Stimulated activated CD8-positive, alpha-beta memory T cell treated with anti-CD3 and anti-CD28 coated beads, Interleukin-4, amount 100 ng/mL, for 48 hours (primary cell): ENCODE measurements around the gene SCN10A.

Experiments
- DNase-seq: peaks from one replicate; pipeline ENCODE4 v3.0.0-alpha.2; 2020

Gene SCN10A

DNA sequence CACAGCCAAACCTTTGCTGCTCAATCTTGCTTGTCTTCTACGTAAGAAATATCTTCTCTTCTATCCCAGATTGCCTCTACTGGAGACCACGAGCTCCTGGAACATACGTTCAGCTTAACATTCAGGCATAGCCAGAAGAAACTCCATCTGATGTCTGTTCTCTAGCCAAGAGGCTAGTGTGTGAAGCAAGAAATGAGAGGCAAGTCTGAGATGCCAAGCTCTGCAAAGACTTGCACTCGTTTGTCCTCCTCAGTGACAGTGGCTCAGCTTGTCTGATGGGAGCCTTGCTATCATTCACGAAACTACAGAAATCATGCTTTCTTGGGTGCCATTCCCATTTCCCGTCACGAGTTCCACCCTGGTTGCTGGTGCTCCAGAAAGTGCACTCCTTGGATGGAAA is at the start of gene SCN10A:
SCN10A (minus strand) TSS at position 192 of the 400 bp plus-strand sequence. CDS start 22,207 bp downstream, outside the sequence.
- no peak for DNase-seq

DNA sequence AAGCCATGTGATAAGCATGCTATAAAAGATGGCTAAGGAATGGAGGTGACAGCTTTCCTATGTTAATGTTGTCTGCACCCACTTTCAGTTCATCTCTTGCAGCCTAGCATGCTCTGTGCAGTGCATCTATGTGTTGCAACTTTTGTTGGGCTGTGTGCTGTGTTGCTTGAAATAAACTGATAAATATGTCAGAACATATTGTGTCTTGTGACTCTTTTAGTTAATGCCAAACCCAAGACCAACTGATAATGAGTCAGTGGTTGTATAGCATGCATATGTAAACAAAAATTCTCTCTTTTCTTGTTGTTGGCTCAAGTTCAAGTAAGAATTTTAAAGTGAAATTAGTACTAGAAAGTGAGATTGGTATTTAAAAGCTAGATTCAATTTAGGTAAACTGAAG is 37.0 kb upstream of the SCN10A start:
- DNase-seq, result no peak

DNA sequence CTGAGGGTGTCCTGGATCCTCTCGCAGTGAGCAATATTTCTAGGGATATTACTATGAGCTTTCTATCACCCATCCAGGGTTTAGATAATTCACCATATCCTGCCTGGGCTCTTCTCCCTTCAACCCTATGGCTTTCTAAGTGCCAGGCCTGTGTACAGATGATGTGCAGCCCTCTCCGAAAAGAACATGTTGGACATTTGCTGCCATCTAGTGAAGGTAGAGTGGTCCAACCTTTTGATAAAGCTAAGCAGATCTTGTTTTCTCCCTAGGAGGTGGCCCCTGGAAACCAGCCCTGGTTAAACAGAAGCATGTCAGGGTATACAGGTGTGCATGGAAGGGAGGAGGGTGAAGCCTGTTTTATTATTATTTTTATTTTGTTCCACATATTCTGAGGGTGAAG is 27.9 kb upstream of the SCN10A start:
- no peak for DNase-seq

DNA sequence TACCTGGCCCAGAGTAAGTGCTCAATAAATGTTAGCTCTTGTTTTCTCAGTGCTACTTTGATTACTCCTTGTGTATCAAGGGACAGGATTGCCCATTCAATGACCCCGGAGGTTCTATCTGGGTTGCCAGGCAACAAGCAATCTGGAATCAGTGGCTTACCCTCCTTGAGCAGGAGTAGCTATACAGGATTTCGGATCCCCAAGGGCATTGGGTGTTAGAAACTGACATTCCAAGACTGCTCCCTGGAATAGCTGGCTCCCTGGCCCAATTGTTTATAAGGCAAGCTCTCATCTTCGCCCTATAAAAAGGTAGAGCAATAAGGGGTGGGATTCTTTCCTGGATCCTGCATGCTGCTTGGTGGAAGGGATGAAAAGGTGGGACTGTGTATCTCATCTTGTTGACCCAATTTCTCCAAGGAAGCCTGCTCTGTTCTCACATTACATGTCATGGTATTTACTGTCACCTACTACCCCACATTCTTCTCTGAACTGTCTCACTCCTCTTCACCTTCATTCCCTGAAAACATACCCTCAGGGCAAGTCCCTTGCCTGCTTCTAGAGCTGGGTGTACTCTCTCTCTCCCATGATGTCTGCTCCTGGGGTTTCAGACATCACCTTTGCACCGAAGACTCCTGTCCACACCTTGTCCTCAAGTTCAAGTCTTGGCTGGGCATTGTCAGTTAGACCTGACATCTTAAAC is 26.4 kb upstream of the SCN10A start:
- no peak for DNase-seq

DNA sequence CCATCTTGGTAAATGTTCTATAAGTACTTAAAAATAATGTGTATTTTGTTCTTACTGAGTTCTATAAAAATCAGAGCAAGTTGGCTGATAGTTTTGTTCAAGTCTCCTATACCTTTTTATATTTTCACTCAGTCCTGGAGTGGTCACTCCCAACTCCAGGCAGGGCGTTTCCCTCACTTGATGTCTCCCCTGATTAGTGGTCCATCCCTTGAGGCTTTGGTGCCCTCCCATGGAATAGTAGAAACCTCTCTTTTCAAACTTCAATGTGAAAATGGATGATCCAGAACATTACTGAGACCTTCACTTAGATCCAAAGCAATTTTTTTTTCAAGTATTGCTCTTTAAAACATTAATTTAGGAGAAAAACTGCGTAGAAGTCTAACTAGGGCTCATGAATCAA is 25.0 kb upstream of the SCN10A start:
- no peak for DNase-seq

DNA sequence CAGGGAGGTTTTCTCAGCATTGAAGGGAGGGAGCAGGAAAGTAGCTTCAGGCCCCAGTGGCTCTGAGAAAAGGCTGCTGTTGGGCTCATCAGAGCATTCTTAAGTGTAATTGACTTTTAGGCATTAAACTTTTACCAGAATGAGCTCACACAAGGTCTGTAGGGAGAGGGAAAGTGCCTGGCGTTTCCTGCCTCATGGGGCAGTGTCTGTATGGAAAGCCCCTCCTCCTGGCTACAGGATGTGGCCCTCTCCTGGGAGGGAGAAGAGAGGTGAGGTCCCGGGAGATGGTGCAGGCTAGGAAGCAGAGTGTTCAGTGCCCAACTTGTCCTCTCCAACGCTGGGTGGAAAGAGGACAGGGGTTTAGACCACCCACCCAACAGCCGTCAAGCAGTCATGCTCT is 21.3 kb upstream of the SCN10A start:
- DNase-seq, result no peak

DNA sequence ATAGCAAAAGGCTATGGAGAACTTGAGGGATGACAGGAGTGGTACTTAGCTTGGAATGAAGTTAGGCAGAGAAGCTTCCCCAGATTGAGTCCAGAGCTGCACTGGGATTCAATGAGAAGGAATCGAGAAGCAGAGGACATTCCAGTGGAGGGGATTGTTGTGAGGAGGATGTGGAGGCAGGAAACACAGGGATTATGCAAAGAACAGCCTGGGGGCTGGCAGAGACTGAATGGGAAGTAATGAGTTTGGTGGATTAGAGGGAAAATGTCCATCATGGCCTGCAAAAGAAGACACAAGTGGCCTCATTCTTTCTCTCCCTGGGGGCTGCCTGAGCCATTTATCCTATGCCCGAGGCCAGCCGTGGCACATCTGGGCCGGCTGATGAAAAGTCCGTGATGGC is 20.5 kb upstream of the SCN10A start:
- DNase-seq, result no peak

DNA sequence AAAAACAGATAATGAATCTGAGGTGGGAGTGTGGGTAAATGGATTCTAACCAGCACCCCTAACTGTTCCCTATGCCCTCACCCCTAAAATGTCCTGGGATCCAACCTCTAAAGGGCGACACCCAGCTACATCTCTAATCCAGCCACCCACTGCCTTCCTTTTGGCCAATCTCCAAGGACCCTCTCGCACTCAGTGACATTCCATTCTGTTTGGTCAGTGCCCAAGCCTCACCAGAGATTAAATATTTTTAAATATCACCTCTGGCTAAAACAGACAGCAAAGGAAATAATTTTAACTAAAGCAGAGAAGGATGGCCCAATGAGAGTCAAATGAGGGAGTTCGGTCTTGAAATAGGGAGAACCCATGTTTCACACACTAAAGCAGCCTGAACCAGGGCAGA is 19.9 kb upstream of the SCN10A start:
- no peak for DNase-seq

DNA sequence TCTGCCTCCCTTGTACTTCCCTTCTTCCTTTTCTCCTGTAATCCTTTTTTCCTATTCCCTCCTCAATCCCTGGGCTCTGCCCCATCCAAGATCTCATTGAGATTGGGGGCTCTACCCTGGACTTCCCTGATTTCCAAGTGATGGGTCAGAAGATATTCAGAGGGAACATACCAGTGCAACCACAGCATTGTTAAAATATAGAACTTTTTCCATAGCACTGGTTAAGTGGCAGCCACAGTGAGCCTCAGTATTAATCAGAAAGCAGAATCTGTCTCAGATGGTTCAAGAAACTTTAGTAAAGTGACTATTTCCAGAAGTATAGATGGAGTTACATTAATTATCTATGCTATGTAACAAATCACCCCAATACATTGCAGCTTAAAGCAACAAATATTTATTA is 18.7 kb upstream of the SCN10A start:
- no peak for DNase-seq

DNA sequence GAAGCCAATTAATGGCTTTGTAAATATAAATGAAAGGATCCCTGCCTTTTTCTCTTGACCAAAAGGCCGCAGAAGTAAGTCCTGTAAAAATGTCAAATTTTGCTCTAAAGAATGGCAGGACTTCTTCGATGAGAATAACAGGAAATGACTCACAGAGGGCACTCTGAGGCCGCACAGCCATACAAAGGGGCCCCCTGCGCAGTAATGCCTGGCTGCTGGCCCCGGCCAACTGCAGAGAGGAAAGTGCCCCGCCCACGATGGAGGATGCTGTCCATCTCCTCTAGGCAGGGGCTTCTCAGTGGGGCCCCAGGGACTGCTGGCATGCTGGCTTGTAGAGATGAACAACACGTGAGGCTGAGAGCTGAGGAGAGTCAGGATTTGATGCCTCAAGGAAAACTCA is 18.1 kb upstream of the SCN10A start:
- peak; percentile 64 for DNase-seq

DNA sequence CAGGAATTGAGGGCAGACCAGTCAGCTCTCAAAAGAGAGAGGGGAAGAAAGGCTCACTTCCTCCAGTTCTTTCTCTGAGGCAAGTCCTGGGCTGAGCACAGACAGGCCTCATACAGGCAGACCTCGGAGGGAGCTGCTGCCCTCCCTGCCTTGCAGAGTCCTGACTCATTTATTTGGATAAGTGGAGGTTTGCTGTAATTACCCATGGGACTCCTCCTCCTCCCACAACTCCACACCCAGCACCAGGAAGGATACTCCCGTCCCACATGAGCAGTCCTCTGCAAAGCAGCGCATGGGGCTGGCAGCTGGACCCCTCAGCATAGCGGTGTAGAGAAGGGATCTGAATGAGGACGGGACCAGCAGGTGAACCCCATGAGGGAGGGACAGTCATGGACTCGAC is 13.4 kb upstream of the SCN10A start:
- no peak for DNase-seq

DNA sequence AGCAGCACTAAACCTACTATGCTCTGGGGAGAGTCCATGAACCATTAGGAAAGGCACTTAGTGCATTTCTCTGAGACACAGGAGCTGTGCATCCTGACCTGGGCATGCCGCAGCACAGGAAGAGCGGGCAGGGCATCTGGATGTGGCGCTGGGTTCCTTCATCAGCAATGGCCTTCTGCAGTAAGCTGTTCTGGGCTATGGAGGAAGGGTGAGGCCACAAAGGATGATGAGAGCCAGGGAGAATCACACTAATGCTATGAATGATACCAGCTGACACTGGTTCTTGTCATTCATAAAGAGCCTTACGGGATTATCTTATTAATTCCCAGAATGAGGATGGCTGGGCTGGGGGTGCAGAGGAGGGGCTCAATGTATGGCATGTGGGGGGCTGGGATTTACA is 12.7 kb upstream of the SCN10A start:
- no peak for DNase-seq

DNA sequence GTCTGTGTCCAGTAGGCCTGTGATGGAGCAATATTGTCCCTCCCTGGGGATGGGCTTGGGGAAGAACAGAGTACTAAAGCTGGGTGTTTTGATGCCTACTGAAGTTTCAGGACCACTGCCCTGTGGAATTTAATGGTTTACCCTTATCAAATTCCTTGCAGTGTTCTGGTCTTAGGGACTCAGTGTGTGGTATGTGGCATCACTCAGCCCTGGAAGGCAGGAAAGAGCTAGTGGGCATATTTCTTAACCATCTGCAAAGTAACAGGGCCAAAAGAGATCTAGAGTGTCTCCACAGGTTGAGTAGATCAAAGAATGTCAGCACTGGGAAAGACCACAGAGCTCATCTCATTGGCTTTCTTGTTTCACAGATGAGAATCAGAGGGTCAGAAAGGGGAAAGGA is 11.8 kb upstream of the SCN10A start:
- DNase-seq, result no peak

DNA sequence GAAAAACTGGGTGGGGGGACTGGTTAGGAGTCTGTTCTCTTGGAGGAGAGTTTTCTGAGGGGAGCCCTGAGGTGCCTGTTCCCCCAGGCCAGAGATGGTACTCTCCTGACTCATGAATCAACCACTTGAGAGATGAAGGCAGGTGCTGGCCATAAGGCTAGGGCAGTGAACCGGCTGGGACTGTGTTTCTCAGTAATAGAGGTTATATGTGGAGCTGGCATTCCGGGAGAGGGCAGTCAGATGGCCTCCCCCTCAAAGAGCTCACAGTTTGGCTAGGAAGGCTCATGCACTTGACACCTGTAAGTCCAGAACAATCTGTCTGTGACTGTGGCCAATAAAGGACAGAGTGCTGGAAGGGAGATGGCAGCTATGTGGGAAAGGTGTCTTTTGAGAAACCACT is 10.0 kb upstream of the SCN10A start:
- DNase-seq, result no peak

DNA sequence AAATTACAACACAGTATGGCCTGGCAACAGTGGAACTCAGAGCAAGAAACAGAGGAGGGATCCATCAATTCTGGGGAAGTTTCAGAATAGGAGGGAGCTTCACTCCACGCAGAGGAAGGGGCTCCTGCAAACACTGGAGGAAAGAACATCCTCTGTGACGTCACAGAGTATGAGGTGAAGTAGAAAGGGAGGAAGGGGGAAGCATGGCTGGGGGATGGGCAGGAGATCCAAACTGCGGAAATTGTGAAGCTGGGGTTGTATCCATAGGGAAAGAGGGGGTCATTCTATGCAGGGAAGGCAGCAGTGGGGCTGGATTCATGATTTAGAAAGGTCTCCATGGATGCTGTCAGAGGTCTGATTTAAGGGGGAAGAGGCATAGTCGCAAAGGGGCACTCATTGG is 8.3 kb upstream of the SCN10A start:
- DNase-seq, result no peak

DNA sequence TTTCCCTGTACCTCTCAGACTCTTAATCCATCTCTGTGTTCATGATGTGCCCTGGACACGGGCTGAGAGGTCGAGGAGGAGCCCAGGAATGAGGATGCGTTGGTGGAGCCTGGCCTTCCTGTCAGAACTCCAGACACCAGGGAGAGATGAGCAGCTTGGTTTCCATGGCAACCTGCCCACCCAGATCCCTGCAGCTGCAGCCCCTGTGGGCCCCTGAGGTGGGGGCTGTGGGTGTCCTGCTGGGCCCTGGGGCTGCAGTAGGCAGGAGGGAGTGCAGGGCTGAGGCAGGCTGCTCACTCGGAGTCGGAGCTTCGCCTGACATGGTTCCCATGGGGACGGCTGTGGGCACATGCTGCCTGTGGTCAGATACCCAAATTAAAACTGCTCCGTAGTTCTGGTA is 7.7 kb upstream of the SCN10A start:
- DNase-seq, result no peak

DNA sequence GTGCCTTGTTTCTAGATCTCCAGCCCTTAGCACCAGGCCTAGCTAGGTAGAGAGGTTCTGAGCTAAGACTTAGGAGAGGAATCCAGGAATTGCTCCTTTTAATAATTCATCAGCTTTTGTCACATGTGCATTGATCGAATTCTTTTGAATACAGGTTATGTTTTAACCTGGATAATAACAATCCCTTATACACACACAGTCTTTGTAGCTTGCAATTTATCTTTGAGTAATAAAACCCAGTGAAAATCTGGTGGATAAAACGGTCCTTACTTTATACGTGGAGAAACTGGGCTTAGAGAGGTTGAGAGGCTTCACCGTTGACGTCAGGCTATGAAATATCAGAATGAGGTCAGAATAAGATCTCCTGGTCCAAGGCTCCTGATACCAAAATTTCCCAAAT is 7.2 kb upstream of the SCN10A start:
- DNase-seq, result no peak

DNA sequence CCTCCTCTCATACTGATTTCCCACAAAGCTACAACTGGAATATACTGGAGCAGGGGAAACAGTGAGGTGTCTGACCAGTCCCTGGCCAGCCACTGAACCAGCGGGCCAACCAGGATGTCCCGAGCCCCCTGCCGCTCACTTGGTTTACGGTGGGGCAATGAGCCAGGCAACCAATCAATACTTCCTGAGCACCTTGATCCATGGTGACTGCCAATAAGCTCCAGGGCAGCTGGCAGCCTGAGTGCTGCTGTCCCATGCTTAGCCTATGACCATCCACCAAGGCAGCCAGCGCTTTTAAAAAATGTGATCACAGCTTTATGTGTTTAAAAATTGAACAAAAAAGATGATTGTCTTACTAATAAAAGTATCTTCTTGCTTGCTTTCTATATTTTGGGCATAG is 4.2 kb downstream of the SCN10A start:
- no peak for DNase-seq

DNA sequence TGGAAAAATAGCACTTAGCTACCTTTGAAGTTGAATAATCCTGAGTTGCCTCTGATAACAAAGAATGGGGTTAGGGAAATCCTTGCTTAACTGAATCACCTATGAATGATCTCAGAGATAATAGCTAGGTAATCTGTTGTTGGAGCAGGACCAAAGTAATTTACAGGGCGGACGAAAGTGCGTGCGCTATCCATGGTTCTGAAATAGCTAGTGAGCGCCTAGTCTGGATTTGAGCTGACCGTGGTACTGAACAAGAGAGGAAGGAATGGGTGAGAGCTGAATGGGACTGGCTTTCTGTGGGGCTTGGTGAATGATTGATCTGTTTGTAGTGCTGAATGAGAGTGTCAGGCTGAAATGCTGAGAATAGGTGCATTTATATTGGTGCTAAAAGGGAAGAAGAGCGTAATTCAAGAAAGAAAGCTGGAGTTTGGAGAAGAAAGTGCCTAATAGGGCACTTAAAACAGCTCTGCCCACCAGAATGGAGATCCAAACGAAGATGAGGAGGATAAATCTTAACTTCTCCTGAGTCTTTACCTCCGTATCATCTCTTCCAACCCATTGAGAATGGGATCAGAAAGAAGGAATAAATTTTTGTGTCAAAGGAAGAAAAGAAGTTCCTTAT is 10.1 kb downstream of the SCN10A start:
- DNase-seq, result peak; percentile 55

DNA sequence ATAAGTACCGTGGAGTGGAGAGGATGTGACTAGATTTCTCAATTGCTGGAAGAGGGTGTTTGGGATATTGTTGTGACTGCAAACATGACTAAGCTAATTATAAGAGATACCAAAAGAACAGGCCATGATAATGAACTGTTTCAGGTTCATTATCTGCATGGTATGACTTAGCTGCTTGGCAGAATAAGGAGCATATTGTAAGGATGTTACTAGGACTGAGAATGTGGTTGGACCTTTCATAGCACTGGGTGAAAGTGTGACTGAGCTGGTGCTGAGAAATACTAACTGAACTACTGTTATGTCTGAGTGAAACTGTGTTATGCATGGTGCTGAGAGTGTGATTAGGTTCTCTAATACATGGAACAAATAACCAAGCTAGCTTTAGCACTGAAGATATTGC is 11.0 kb downstream of the SCN10A start:
- DNase-seq, result no peak

DNA sequence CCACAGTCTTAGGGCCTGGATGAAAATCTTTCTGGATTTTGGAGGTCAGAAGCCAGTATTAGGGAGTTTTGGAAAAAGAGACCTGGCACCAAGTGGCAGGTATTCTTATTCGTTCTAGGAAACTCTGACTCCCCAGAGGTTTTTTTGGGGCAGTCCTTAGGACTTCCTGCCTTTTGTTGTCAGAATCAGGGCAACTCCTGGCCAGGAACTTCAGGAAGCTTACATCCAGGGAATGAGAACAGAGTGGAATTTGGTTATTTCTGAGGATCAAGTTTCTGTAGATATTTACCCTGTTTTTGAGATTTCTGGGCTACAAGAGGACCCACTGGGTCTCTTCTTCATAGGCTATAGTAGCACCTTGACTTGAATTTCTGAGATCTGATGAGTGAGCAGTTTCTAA is 15.5 kb downstream of the SCN10A start:
- DNase-seq, result no peak

DNA sequence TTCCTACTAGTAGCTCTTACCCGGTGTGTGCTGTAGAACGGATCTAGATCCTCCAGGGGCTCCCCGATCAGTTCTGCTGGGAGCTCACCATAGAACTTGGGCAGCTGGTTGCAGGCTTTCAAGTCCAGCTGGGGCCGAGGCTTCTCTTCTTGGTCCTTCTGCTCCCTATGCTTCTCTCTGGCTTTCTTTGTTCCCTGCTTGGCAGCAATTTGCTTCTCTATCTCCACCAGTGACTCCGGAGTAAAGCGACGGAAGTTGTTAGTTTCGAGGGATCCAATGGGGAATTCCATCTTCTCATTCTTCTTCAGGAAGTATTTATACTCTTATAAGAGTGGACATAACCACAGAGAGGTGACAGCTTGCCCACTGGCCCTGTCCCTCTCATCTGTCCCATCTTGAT is 22.3 kb downstream of the SCN10A start:
- no peak for DNase-seq

DNA sequence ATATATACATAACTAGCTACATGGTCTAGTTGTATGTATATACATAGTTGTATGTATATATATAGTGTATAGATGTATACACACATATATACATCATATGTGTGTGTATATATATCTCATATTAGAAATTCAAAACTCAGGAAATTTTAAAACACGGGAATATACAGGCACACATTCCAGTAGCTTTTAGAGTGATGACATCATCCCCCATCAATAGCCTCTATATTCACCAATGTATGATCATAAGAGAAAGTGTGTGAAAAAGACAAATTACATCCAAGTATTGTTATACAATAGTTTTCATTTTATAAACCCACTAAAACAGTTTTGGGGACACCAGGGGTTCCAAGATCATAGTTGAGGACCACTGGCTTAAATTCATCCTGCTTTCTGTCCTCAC is 23.0 kb downstream of the SCN10A start:
- no peak for DNase-seq

DNA sequence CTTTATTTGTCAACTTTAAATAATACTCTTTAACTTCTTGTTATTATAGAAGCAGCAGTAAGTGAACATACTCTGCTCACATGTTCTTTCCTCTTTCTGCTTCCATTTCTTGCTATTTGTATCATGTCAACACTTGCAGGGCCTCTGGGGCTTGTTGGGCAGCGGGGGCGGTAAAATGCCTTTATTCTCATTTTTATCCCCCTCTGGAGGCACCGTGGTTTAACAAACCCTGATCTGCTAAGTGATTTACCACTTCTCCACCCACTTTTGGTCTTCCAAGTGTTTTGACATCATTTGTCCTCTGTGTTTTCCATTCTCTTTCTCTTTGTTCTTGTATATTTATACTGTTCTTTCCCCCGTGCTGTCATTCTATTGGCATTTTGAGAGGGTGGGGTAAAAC is 33.9 kb downstream of the SCN10A start:
- no peak for DNase-seq

DNA sequence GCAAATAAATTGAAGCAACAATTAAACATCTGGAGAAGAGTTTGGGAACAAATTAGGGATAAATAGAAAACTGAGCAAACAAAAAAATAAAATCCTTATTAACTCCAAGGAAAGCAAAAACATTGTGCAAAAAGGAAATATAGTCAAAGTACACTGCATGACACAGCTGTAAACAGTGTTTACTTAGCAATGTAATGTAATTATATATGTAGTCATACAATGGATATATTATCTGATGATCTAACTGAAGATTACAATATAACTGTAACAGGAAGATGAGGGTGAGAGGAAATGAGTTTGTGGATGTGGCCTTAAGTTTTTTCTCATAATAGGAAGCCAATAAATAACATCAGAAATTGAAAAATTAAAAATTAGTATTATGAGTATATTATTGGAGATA is 42.5 kb downstream of the SCN10A start:
- DNase-seq, result no peak
